SHP77 (cell line): ENCODE measurements around the gene CORO1C.
"Not testable (repeated sequence)": the region's sequence is repeated elsewhere in the genome, so short reads cannot be mapped to it uniquely, and the experiment has no call there.

Experiments used
- DNase-seq, 2 experiments: peaks; one replicate each; lab custom pipeline; 2025; lab: John Stamatoyannopoulos, UW

The CORO1C gene

GRCh38 chr12:108753976-108754375 is 22.7 kb upstream of the CORO1C start:
- no peak for DNase-seq

- DNase-seq, result no peak
These were observed 21.1 kb upstream of the CORO1C start for GRCh38 chr12:108752387-108752786.

- DNase-seq, result no peak
These were observed 20.5 kb upstream of the CORO1C start for GRCh38 chr12:108751821-108752220.

GRCh38 chr12:108751003-108751402 is 19.7 kb upstream of the CORO1C start:
- DNase-seq, result not testable (repeated sequence)

GRCh38 chr12:108750526-108750925 is 19.2 kb upstream of the CORO1C start:
- DNase-seq, result no peak

GRCh38 chr12:108747563-108747962 is 16.2 kb upstream of the CORO1C start:
- DNase-seq, result no peak

DNA sequence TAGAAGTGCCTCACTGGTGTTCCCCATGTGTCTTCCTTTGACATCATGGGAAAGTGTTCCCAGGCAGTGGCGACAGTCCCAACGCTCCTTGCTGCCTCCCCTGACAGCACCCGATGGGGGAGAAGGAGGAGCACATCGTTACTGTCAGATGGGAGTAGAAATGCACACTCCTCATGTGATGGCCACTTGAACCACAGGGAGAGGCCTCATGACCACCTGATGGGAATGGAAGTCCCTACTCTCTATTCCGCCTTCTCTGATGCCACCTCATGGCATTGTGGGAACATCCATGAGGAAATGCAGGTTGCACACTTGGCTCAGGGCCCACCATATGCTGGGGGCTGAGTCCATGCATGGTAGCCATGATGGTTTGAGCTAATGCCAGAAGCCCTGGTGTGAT is 14.3 kb upstream of the CORO1C start:
- DNase-seq, result no peak

DNA sequence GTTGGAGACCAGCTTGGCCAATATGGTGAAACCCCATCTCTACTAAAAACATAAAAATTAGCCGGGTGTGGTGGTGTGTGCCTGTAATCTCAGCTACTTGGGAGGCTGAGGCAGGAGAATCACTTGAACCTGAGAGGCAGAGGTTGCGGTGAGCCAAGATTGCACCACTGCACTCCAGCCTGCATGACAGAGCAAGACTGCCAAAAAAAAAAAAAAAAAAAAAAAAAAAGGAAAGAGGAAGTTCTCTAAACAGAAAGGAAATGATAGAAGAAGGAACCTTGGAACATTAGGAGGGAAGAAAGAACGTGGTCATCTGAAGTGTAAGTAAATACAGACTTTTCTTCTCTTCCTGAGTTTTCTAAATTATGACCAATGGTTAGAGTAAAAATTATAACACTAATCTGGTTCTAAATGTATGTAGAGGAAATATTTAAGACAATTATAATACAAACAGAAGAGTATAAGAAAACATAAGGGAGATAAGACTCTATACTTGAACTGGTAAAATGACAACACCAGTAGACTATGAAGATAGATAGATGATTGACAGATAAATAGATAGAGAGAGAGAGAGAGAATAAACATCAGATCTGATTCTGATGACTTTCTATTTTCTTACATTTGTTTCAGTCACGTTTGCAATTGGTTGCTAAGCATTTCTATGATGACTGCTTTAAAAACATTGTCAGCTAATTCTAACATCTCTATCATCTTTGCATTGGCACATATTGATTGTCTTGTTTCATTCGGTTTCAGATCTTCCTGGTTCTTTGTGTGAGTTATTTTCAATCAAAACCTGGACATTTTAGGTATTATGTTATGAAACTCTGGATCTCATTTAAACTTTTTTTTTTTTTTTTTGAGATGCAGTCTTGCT is 12.9 kb upstream of the CORO1C start:
- DNase-seq, result no peak

- no peak for DNase-seq
These were observed 6.9 kb upstream of the CORO1C start for GRCh38 chr12:108738170-108738569.

GRCh38 chr12:108735855-108736254 is 4.5 kb upstream of the CORO1C start:
- no peak for DNase-seq

- DNase-seq, result no peak
These were observed 3.0 kb upstream of the CORO1C start for GRCh38 chr12:108734200-108734906.

DNA sequence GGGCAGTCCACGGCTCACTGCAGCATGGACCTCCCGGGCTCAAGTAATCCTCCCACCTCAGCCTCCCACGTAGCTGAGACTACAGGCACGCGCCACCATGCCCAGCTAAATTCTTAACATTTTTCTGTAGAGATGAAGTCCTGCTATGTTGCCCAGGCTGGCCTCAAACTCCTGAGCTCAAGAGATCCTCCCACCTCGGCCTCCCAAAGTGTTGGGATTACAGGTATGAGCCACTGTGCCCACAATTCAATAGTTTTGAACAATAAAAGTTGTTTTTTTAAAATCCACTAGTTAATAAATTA is 1.9 kb upstream of the CORO1C start:
- DNase-seq, result not testable (repeated sequence)

GRCh38 chr12:108732489-108733229 is 1.3 kb upstream of the CORO1C start:
- DNase-seq, result no peak

DNA sequence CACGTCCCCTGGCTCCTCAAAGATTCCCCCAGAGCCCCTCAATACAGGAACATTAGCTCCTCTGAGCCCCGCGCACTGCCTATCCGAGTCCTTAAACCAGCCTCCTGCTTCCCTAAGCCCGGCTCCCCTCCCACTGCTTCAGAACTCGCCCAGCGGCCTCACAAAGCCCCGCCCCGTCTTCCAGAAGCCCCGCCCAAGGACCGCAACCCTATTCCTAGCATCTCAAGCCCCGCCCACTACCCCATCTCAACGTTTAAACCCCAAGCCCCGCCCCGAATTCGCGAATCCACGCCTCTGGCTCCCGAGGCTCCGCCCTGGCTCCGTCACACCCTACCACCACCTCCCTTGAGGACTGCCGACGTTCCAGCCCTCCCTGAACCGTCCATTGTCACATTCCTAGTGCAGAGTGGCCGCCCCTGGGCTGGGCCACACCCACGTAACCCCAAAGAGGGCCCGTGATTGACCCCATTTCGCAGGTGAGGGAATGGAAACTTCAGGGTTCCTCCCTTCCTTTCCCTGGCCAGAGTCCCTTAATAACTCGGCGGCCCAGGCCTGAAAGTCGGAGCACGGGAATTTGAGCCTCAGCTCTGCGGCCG is 646 bp upstream of the CORO1C start:
- peak; percentile 94 to 97 for DNase-seq

GRCh38 chr12:108730365-108731104 is 783 bp downstream of the CORO1C start:
- DNase-seq, result peak; percentile 52 to 67

- DNase-seq, result no peak
These were observed 1.5 kb downstream of the CORO1C start for GRCh38 chr12:108729612-108730364.

GRCh38 chr12:108728820-108729611 is 2.3 kb downstream of the CORO1C start:
- no peak for DNase-seq

GRCh38 chr12:108727868-108728735 is 3.2 kb downstream of the CORO1C start:
- DNase-seq, result no peak

- DNase-seq, result no peak
These were observed 4.2 kb downstream of the CORO1C start for GRCh38 chr12:108727161-108727560.
